GM19455 (cell line): ENCODE results near the gene MICAL3.
"Not testable (repeated sequence)": the region's sequence is repeated elsewhere in the genome, so short reads cannot be mapped to it uniquely, and the experiment has no call there.

Experiments used
- ATAC-seq: cut with Tn5 transposase; IDR thresholded peaks from one replicate; pipeline ENCODE4 v1.9.1; 2021; ENCODE audit not compliant: unreplicated experiment

The MICAL3 gene

GRCh38 chr22:17772249-17772957, 252.0 kb downstream of the MICAL3 start:
- no peak for ATAC-seq

GRCh38 chr22:17770180-17771077, 253.9 kb downstream of the MICAL3 start:
- no peak for ATAC-seq

GRCh38 chr22:17769716-17770082, 254.7 kb downstream of the MICAL3 start:
- ATAC-seq, result no peak

GRCh38 chr22:17769013-17769715, 255.2 kb downstream of the MICAL3 start:
- ATAC-seq, result no peak

GRCh38 chr22:17767233-17768065, 256.9 kb downstream of the MICAL3 start:
- ATAC-seq, result no peak

- ATAC-seq, result not testable (repeated sequence)
These were observed 259.5 kb downstream of the MICAL3 start for GRCh38 chr22:17764852-17765251.

- ATAC-seq, result no peak
These were observed 260.3 kb downstream of the MICAL3 start for GRCh38 chr22:17764036-17764435.

- ATAC-seq, result not testable (repeated sequence)
These were observed 260.9 kb downstream of the MICAL3 start for GRCh38 chr22:17763442-17763841.

- no peak for ATAC-seq
These were observed 263.2 kb downstream of the MICAL3 start for GRCh38 chr22:17761138-17761488.

- no peak for ATAC-seq
These were observed 270.0 kb downstream of the MICAL3 start for GRCh38 chr22:17754233-17754925.

- ATAC-seq, result no peak
These were observed 270.9 kb downstream of the MICAL3 start for GRCh38 chr22:17753401-17753989.

- ATAC-seq, result no peak
These were observed 272.8 kb downstream of the MICAL3 start for GRCh38 chr22:17751596-17751995.

- no peak for ATAC-seq
These were observed 274.6 kb downstream of the MICAL3 start for GRCh38 chr22:17749605-17750395.

GRCh38 chr22:17748555-17749353, 275.6 kb downstream of the MICAL3 start:
- ATAC-seq, result no peak

GRCh38 chr22:17746916-17747315, 277.4 kb downstream of the MICAL3 start:
- no peak for ATAC-seq

GRCh38 chr22:17744430-17744829, 279.9 kb downstream of the MICAL3 start:
- no peak for ATAC-seq

- ATAC-seq, result no peak
These were observed 280.5 kb downstream of the MICAL3 start for GRCh38 chr22:17743661-17744411.

GRCh38 chr22:17742527-17742902, 281.8 kb downstream of the MICAL3 start:
- no peak for ATAC-seq
